Suppressor macrophage treated with lipopolysaccharide for 4 hours (primary cell): ENCODE data around the gene RBMS3.

Experiments
- DNase-seq: peaks from one replicate; pipeline ENCODE4 v3.0.0-alpha.2; 2020

The RBMS3 gene

DNA sequence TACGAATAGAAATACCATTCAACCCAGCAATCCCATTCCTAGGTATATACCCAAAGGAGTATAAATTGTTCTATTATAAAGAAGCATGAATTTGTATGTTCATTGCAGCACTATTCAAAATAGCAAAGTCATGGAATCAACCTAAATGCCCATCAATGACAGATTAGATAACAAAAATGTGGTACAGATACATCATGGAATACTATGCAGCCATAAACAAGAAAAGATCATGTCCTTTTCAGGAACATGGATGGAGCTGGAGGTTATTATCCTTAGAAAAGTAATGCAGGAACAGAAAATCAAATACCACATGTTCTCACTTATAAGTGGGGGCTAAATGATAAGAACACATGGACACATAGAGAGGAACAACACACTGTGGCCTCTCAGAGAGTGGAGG lies 571.9 kb downstream of the RBMS3 start:
- no peak for DNase-seq

- DNase-seq, result no peak
Observed at GRCh38 chr3:29853841-29854397, 573.0 kb downstream of the RBMS3 start.

DNA sequence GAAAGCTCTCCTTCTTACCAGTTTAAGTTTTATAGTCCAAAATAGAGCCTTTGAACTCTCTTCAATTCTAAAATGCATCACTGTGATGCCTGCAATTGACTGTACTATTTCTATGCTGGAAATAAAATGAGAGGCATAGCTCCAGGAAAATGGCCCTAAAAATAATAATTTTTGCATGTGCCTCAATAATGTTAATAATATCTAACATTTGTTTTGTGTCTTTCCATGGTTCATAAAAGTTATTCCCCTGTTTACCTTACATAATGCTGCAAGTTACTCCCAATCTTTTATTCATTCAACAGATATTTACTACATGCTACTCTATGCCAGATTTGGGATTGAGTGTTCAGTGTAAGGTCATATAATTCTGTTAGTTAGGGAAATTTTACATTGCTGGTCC lies 574.0 kb downstream of the RBMS3 start:
- no peak for DNase-seq

- no peak for DNase-seq
Observed at GRCh38 chr3:29859726-29860270, 578.9 kb downstream of the RBMS3 start.

DNA sequence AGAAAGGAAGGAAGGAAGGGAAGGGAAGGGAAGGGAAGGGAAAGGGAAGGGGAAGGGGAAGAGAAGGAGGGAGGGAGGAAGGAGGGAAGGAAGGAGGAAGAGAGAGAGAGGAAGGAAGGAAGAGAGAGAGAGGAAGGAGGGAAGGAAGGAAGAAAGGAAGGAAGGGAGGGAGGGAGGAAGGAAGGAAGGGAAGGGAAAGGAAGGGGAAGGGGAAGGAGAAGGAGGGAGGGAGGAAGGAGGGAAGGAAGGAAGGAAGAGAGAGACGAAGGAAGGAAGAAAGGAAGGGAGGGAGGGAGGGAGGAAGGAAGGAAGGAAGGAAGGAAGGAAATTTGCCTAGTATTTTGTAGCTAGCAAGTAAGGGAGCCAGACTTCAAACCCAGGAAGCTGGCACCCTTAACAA lies 583.9 kb downstream of the RBMS3 start:
- no peak for DNase-seq

DNA sequence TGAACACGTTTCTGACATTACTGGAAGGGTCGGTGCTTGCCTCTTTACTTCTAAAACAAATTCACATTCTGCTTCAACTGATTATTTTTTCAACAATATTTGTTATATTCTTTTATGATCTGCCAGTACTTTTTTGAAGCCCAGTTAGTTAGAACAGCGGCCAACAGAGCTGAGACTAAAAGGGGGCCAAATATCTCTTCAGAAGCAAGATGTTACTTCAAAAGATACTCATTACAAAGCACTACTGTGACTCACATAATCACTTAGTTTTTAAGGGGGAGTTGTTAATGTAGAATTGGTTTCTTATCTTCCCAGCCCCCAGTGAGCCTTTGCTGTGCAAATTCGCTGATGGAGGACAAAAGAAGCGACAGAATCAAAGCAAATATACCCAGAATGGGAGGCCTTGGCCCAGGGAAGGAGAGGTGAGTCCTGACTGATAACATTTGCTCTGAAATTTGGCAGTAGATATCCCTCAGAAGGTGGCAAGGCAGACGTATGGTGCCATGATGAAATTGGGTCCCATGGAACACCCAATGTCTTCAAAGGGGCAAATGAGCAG lies 587.8 kb downstream of the RBMS3 start:
- no peak for DNase-seq

GRCh38 chr3:29870136-29870535 lies 589.3 kb downstream of the RBMS3 start:
- no peak for DNase-seq

GRCh38 chr3:29871087-29871486 lies 590.2 kb downstream of the RBMS3 start:
- no peak for DNase-seq

- no peak for DNase-seq
Observed at GRCh38 chr3:29880809-29881208, 599.9 kb downstream of the RBMS3 start.

DNA sequence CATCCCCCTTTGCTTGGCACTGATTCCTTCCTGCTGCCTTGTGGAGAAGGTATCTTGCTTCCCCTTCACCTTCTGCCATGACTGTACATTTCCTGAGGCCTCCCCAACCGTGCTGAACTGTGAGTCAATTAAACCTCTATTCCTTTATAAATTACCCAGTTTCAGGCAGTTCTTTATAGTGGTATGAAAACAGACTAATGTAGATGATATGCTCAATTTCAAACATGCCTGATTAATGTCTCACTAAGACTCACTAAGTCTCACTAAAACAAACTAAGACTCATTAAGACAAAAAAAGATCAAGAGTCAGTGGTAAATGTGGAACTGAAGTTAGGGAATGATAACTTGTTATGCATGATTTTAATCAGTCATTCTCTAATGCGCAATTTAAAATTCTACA lies 606.6 kb downstream of the RBMS3 start:
- DNase-seq, result no peak

GRCh38 chr3:29889215-29889614 lies 608.3 kb downstream of the RBMS3 start:
- no peak for DNase-seq

GRCh38 chr3:29890801-29891200 lies 609.9 kb downstream of the RBMS3 start:
- no peak for DNase-seq

GRCh38 chr3:29892976-29893554 lies 612.2 kb downstream of the RBMS3 start:
- no peak for DNase-seq

- DNase-seq, result no peak
Observed at GRCh38 chr3:29896856-29897255, 616.0 kb downstream of the RBMS3 start.

DNA sequence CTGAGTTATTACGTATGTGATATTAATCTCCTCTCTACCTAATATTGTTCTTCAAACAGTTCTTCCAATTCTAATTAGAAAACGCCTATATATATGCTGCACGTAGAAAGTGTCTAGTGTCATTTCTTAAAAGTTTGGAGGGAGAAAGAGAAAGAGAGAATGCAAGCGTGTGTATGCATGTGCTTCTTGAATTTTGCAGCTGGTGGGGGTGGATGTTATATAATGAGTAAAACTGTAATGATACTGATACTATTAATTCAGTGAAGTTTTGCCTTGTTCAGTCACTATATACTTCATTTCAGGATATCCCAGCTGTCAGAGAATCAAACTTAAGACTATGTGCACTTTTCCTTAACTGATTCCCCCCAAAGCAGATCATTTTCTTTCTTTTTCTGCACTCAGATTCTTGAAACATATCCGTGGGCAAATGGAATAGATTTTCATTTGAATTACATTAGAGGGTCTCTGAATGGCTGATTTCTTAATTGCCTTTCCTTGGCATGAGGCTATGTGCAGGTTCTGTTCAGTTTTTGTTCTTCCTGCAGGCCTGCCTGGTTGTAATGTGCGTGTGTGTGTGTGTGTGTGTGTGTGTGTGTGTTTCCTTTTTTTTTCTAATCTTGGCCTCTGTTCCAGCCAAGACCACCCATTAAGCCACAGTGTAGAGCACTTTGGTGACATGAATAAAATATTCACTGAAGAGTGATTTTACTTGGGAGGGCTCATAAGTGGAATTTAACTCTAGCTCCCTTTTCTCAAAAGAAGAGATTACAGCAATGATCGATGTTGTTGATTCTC lies 617.5 kb downstream of the RBMS3 start:
- no peak for DNase-seq

DNA sequence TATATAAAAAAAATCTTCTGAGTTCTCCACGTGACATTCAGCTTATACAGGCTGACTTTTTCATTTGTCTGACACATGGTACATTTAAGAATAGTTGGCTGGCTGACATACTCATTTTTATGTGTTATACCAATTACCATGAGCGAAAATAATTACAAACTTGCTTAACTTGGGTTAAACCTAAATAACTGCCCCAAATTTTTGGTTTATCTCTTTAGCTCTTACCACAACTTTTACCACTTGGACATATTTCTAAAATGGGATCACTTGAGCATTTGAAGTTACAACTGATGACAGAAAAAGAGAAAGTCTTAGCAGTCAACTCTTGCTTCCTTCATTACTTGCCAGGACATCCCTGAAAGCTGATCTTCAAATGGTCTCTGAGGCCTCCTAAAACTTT lies 618.1 kb downstream of the RBMS3 start:
- DNase-seq, result no peak

- DNase-seq, result no peak
Observed at GRCh38 chr3:29901097-29901496, 620.2 kb downstream of the RBMS3 start.

- DNase-seq, result no peak
Observed at GRCh38 chr3:29903600-29903999, 622.7 kb downstream of the RBMS3 start.

DNA sequence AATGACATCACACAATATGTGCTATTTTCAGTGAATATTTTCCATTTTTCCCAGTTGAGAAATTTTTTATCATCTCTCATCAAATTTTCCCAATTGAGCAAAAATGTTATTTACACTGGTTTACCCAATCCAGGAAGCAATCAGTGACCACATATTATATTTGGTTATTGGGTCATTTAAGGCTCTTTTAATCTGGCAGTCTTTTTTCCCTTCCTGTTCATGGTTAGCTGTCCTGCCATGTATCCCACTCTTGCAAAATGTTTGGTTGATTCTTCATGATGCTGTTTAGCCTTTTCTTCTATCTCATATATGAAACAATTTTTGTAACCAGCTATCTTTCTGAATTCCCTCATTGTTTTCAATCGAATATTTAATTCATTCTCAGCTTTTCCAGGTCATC lies 626.0 kb downstream of the RBMS3 start:
- peak; percentile 0 for DNase-seq

DNA sequence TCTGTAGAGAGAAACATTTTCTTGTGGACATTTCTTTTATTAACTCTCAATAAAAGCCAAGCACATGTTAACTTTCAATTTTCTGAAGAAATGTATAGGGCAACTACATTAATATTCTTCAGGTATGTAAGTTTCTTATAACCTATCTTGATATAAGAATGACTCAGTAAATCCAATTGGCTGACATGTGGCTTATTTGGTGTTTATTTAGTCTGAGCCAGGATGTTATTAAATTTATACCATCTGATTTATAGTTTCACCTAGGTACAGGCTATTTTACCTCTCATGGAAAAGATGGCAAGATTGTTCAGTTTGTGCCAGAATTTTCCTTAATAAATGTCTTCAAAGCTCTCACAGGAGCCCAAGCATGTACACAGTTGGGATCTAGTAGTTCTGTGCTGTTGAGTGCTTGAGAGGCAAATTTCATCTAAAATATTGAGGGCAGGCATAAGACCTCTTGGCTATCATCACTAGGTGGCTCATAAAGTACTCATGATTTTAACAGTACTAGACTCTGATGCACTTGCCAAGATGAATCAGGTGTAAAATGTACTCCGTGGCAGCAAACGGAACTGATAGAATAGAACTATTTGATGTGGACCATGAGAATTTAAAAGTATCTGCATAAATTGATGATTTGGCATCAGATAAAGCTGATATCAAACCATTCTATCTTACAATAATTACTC lies 631.9 kb downstream of the RBMS3 start:
- DNase-seq, result no peak

DNA sequence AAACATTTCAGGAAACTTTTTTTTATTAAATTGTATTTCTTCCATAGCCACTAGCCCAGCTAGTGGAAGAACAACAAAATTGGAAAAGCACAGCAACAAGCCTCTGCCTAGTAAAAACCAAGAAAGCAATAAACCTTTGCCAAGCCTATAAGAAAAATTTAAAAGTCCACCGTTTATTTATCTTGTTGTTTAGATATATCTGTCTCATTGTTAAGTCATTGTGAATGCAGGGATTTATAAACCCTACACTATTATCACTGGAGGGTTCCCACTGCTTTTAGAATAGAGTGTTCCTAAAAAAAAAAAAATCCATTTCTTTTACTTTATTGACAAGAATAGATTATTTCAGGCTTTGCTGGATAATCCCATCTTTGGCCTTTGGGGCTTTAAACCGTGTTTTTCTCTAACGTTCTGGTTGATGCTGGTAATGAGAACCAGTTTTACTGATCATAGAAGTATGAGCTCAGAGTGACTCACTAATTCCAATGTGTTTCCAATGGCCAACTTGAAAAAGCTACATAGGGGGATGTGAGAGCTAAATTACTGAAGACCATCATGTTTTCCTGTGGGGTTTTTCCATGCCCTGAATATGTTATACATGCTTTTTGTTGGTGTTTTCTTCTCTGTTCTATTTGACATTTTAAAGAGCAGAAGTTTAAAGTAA lies 634.1 kb downstream of the RBMS3 start:
- DNase-seq, result no peak

- no peak for DNase-seq
Observed at GRCh38 chr3:29919571-29919970, 638.7 kb downstream of the RBMS3 start.
